ENCODE data around the gene STARD9.
A peak's percentile ranks its signal among the peaks of the same experiment; 100 is the strongest.

The STARD9 gene

DNA sequence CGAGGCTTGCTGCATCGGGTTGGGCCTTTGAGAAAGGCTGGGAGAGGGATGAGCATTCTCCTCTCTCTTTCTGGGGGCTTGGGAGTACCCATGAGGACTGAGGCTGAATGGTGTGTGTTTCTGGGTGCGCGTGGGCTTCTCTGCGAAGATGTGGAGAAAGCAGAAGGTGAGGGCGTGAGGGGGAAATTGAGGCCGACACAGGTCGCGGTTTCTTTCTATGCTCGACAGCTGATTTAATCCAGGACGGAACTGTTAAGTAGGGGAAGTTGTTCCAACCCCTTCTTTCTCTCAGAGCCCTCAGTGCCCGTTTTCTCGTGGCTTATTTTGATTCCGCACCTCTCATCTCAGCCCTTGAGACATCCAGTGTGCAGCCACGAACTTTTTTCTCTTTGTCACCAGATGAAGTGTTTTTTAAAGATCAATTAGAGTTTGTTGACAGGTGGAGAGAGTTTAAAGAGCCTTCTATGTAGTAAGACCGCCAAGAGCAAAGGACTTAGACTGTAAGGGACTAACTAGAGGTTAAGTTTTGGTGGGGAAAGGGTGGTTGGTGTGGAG, 711 bp downstream of the STARD9 start:
- Mint-ChIP-seq H3K27ac (peak overlapping the region; percentile 6 to 80 (median 79)), H3K36me3 (ENCODE audit: low read depth) (no peaks in the 10 kb centered on the region), H3K9me3 (no peaks in the 10 kb centered on the region), H3K4me1 (peaks cover 45% of the 10 kb centered on the region), H3K27me3 (ENCODE audit: low read depth) (peaks cover 32% of the 10 kb centered on the region), H3K4me3 (peak overlapping the region; percentile 95 to 98 (median 97))
- TF ChIP-seq, protein P1, sequence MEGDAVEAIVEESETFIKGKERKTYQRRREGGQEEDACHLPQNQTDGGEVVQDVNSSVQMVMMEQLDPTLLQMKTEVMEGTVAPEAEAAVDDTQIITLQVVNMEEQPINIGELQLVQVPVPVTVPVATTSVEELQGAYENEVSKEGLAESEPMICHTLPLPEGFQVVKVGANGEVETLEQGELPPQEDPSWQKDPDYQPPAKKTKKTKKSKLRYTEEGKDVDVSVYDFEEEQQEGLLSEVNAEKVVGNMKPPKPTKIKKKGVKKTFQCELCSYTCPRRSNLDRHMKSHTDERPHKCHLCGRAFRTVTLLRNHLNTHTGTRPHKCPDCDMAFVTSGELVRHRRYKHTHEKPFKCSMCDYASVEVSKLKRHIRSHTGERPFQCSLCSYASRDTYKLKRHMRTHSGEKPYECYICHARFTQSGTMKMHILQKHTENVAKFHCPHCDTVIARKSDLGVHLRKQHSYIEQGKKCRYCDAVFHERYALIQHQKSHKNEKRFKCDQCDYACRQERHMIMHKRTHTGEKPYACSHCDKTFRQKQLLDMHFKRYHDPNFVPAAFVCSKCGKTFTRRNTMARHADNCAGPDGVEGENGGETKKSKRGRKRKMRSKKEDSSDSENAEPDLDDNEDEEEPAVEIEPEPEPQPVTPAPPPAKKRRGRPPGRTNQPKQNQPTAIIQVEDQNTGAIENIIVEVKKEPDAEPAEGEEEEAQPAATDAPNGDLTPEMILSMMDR (IDR thresholded peaks at IDR 0.05; ENCODE audit: unreplicated experiment in 3 of 3) = no peak

DNA sequence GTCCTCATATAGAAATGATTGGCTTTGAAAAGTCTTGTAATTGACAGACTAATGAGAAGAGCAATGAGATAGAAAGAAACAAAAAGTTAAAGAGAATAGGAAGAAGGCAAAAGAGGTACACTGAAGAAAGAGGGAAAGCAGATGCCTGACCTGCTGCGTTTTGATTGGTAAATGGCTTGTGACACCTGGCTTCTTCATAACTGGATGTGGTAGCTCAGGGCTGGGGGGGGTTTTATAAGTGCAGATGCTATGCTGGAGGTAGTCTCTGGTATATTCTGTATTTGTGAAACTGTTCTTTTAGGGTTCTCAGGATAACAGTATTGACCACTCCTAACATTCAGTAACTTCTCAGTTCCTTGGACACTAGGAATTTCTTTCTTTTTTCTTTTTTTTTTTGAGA, 1.4 kb downstream of the STARD9 start:
- Mint-ChIP-seq H3K36me3 (ENCODE audit: low read depth) (no peaks in the 10 kb centered on the region), H3K27ac (peak overlapping the region in 2 of 3 experiments; percentile 6 to 7), H3K4me1 (peaks cover 52% of the 10 kb centered on the region), H3K27me3 (ENCODE audit: low read depth) (peaks cover 32% of the 10 kb centered on the region), H3K9me3 (no peaks in the 10 kb centered on the region), H3K4me3 (peak overlapping the region; percentile 95 to 98 (median 97))
- TF ChIP-seq, protein P1 (IDR thresholded peaks at IDR 0.05; ENCODE audit: unreplicated experiment in 3 of 3) = no peak

DNA sequence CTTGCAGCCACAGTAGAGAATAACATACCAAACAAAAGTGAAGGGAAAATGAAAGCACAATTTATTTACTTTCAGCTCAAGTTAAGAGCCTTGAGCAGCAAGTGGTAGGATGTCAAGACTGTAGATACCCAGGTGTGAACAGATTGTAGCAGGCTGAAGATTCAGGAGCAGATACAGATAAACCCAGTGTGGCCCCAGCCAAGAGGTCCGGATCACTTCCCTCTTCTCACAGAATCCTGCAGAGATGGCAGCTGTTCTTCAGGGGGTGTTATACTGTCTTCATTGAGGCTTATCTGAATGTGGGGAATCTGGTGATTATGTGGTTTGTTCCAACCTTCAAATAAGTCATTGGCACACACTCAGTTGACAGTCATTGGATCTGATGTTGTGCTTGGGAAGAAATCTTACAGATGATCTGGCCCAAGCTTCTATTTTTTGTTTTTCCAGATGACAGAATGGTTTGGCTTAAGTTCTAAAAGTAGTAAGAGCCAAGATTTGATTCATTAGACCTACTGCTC, 2.2 kb downstream of the STARD9 start:
- no peaks in the 10 kb centered on the region for H3K36me3 Mint-ChIP-seq (ENCODE audit: low read depth)
- peaks cover 58% of the 10 kb centered on the region for H3K4me1 Mint-ChIP-seq
- peak overlapping the region; percentile 81 to 98 (median 95) for H3K4me3 Mint-ChIP-seq
- H3K27ac Mint-ChIP-seq = peak overlapping the region in 1 of 3 experiments; percentile 43
- TF ChIP-seq, protein P1 (IDR thresholded peaks at IDR 0.05; ENCODE audit: unreplicated experiment in 3 of 3) = no peak
- peaks cover 31% of the 10 kb centered on the region for H3K27me3 Mint-ChIP-seq (ENCODE audit: low read depth)
- no peaks in the 10 kb centered on the region for H3K9me3 Mint-ChIP-seq

DNA sequence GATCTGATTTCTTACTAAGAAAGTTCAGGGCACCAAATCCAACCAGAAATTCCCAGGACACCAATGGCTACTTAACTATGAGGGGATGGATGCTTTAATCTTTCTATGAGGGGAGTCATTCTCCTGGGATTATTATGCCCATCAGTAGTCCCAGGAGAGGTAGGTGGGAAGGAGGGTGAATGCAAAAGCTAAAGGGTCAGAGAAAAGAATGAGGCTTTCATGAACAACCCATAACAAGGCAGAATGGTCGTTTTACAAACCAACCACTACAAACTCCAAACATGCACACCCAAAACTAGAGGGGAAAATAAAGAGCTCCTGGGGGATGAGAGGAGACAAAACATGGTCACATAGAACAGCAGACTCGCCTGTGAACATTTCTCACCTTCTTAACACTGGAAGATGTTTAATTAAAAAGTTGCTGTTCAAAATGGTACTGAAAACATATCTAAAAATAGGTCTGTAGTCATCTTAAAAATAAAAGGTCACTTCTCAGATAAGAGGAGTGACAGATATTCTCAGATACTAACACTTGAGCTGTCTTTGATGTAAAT, 3.7 kb downstream of the STARD9 start:
- H3K36me3 Mint-ChIP-seq (ENCODE audit: low read depth) = no peaks in the 10 kb centered on the region
- H3K4me3 Mint-ChIP-seq = peak overlapping the region; percentile 1 to 61 (median 18)
- peaks cover 31% of the 10 kb centered on the region for H3K27me3 Mint-ChIP-seq (ENCODE audit: low read depth)
- H3K4me1 Mint-ChIP-seq = peaks cover 72% of the 10 kb centered on the region
- H3K9me3 Mint-ChIP-seq = no peaks in the 10 kb centered on the region
- no peak overlapping the region for H3K27ac Mint-ChIP-seq
- TF ChIP-seq, protein P1 (IDR thresholded peaks at IDR 0.05; ENCODE audit: unreplicated experiment in 3 of 3) = no peak

DNA sequence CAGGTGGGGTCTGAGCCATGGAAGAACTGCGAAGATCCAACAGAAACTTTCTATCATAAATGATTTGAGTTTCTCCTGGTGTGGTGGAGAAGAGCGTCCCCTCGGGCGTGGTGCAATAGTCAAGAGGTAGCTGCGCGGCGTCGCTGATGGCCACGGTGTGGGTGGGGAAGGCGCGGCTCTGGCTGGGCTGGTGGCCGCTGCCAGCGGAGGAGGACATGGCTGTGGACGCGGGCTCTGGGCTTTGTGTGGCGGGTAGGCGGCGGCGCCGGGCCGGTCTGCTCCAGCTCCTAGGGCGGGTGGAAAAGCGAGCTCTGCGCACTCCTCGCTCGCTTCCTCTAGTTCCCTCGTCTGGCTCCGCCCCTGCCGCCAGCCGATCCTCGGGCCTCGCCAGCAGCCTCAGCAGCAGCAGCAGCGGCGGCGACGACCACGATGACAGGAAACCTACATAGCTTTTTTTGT, 5.9 kb downstream of the STARD9 start:
- peaks cover 71% of the 10 kb centered on the region for H3K4me1 Mint-ChIP-seq
- TF ChIP-seq, protein P1 (IDR thresholded peaks at IDR 0.05; ENCODE audit: unreplicated experiment in 3 of 3) = no peak
- H3K9me3 Mint-ChIP-seq = no peaks in the 10 kb centered on the region
- peaks cover 3% of the 10 kb centered on the region for H3K36me3 Mint-ChIP-seq (ENCODE audit: low read depth)
- H3K4me3 Mint-ChIP-seq = peak overlapping the region; percentile 80 to 83 (median 82)
- peaks cover 28% of the 10 kb centered on the region for H3K27me3 Mint-ChIP-seq (ENCODE audit: low read depth)
- H3K27ac Mint-ChIP-seq = peak overlapping the region in 2 of 3 experiments; percentile 15 to 27
